ENCODE results near the gene ETS1. TPM values are rescaled to one million over a fixed set of nuclear protein-coding genes. Genes with fewer than 3 reads are reported as not detected.

ETS1 gene
- total RNA-seq, 2 experiments from 2014 or later = 579 to 590 TPM

GRCh38 chr11:128469220-128469619, 118.1 kb downstream of the ETS1 start:
- CTCF ChIA-PET = interaction anchor here (1.0 to 2.6 kb wide), 4 partner anchors 36 to 179 kb away, joined by 3 to 9 read pairs (median 4); no protein-coding TSS in a partner anchor
- DNase-seq (peak in 3 of 14 experiments; percentile 43 to 52 (median 45)), ATAC-seq (ENCODE audit: poor library complexity) (no peak)
- Histone ChIP-seq H3K4me1 (ENCODE audit: insufficient read depth, low read length) (peaks cover 94% of the 10 kb centered on the region), H3K9me3 (ENCODE audit: control insufficient read depth in 1 of 2, insufficient read depth in 1 of 2, low read length in 2 of 2) (no peaks in the 10 kb centered on the region), H3K27me3 (ENCODE audit: control insufficient read depth in 1 of 2, insufficient read depth in 2 of 2, low read length in 2 of 2) (no peaks in the 10 kb centered on the region), H3K4me3 (ENCODE audit: low read length) (peak overlapping the region; percentile 11), H3K27ac (ENCODE audit: low read depth in 1 of 2, low read length in 2 of 2) (peak overlapping the region; percentile 92 to 94), H3K36me3 (ENCODE audit: insufficient read depth, low read length) (peaks cover 99% of the 10 kb centered on the region)
- Mint-ChIP-seq H3K27ac (peak overlapping the region; percentile 99), H3K4me1 (ENCODE audit: low read depth) (peaks cover 100% of the 10 kb centered on the region), H3K9me3 (no peaks in the 10 kb centered on the region), H3K36me3 (ENCODE audit: low read depth) (peaks cover 100% of the 10 kb centered on the region), H3K4me3 (peak overlapping the region; percentile 56), H3K27me3 (no peaks in the 10 kb centered on the region)
- no peak for TF ChIP-seq CTCF (IDR thresholded peaks at IDR 0.05)
- POLR2A ChIA-PET = interaction anchor here (0.8 to 23.3 kb wide), 10 partner anchors 18 to 430 kb away, joined by 3 to 476 read pairs (median 54); no protein-coding TSS in a partner anchor
- intact Hi-C loops (cut with DNase I, micrococcal nuclease) = loop anchor here in 1 of 2 experiments (10.0 kb wide), 1 partner anchor 434 kb away; no protein-coding TSS in a partner anchor

GRCh38 chr11:128468111-128468510, 119.2 kb downstream of the ETS1 start:
- no peaks in the 10 kb centered on the region for H3K27me3 Mint-ChIP-seq
- peak overlapping the region; percentile 82 for H3K4me3 Mint-ChIP-seq
- peak in 1 of 14 experiments; percentile 22 for DNase-seq
- Histone ChIP-seq H3K27ac (ENCODE audit: low read depth in 1 of 2, low read length in 2 of 2) (peak overlapping the region; percentile 92 to 94), H3K4me3 (ENCODE audit: low read length) (peak overlapping the region; percentile 5), H3K4me1 (ENCODE audit: insufficient read depth, low read length) (peaks cover 94% of the 10 kb centered on the region), H3K27me3 (ENCODE audit: control insufficient read depth in 1 of 2, insufficient read depth in 2 of 2, low read length in 2 of 2) (no peaks in the 10 kb centered on the region), H3K36me3 (ENCODE audit: insufficient read depth, low read length) (peaks cover 99% of the 10 kb centered on the region), H3K9me3 (ENCODE audit: control insufficient read depth in 1 of 2, insufficient read depth in 1 of 2, low read length in 2 of 2) (no peaks in the 10 kb centered on the region)
- TF ChIP-seq CTCF (IDR thresholded peaks at IDR 0.05) = no peak
- no peak for ATAC-seq (ENCODE audit: poor library complexity)
- CTCF ChIA-PET = interaction anchor here (0.5 to 2.6 kb wide), 9 partner anchors 16 to 178 kb away, joined by 3 to 9 read pairs (median 3); no protein-coding TSS in a partner anchor
- no peaks in the 10 kb centered on the region for H3K9me3 Mint-ChIP-seq
- H3K27ac Mint-ChIP-seq = peak overlapping the region; percentile 99
- intact Hi-C loops (cut with DNase I, micrococcal nuclease) = loop anchor here in 1 of 2 experiments (10.0 kb wide), 1 partner anchor 433 kb away; no protein-coding TSS in a partner anchor
- H3K4me1 Mint-ChIP-seq (ENCODE audit: low read depth) = peaks cover 100% of the 10 kb centered on the region
- H3K36me3 Mint-ChIP-seq (ENCODE audit: low read depth) = peaks cover 100% of the 10 kb centered on the region
- POLR2A ChIA-PET = interaction anchor here (0.7 to 23.3 kb wide), 15 partner anchors 6 to 369 kb away, joined by 3 to 476 read pairs (median 8); no protein-coding TSS in a partner anchor

- no peaks in the 10 kb centered on the region for H3K9me3 Mint-ChIP-seq
These were observed 119.7 kb downstream of the ETS1 start for GRCh38 chr11:128467610-128468041.

More at GRCh38 chr11:128467610-128468041, 119.7 kb downstream of the ETS1 start:
- Histone ChIP-seq H3K27me3 (ENCODE audit: control insufficient read depth in 1 of 2, insufficient read depth in 2 of 2, low read length in 2 of 2) (no peaks in the 10 kb centered on the region), H3K36me3 (ENCODE audit: insufficient read depth, low read length) (peaks cover 99% of the 10 kb centered on the region), H3K9me3 (ENCODE audit: control insufficient read depth in 1 of 2, insufficient read depth in 1 of 2, low read length in 2 of 2) (no peaks in the 10 kb centered on the region), H3K4me3 (ENCODE audit: low read length) (peak overlapping the region; percentile 5), H3K27ac (ENCODE audit: low read depth in 1 of 2, low read length in 2 of 2) (peak overlapping the region; percentile 92 to 94), H3K4me1 (ENCODE audit: insufficient read depth, low read length) (peaks cover 94% of the 10 kb centered on the region)
- POLR2A ChIA-PET = interaction anchor here (0.6 to 23.3 kb wide), 16 partner anchors 7 to 180 kb away, joined by 3 to 476 read pairs (median 9); no protein-coding TSS in a partner anchor
- DNase-seq (peak in 6 of 14 experiments; percentile 39 to 88 (median 56)), ATAC-seq (ENCODE audit: poor library complexity) (no peak)
- H3K27me3 Mint-ChIP-seq = no peaks in the 10 kb centered on the region
- no peak for TF ChIP-seq CTCF (IDR thresholded peaks at IDR 0.05)
- intact Hi-C loops (cut with DNase I, micrococcal nuclease) = loop anchor here in 1 of 2 experiments (10.0 kb wide), 1 partner anchor 433 kb away; no protein-coding TSS in a partner anchor
- peak overlapping the region; percentile 82 for H3K4me3 Mint-ChIP-seq
- CTCF ChIA-PET = interaction anchor here (0.5 to 2.6 kb wide), 10 partner anchors 17 to 177 kb away, joined by 3 to 9 read pairs (median 3); no protein-coding TSS in a partner anchor
- peaks cover 100% of the 10 kb centered on the region for H3K36me3 Mint-ChIP-seq (ENCODE audit: low read depth)
- peaks cover 100% of the 10 kb centered on the region for H3K4me1 Mint-ChIP-seq (ENCODE audit: low read depth)
- peak overlapping the region; percentile 99 for H3K27ac Mint-ChIP-seq
